ENCODE data around the gene BTBD2. TPM values are rescaled to one million over a fixed set of nuclear protein-coding genes. Genes with fewer than 3 reads are reported as not detected.
"Not testable (repeated sequence)": the region's sequence is repeated elsewhere in the genome, so short reads cannot be mapped to it uniquely, and the experiment has no call there.

BTBD2 gene
- total RNA-seq, 1 donor from 2014 or later: 65.9 TPM

- Mint-ChIP-seq H3K9me3 (ENCODE audit: low read depth) (peaks cover 4% of the 10 kb centered on the region), H3K27me3 (ENCODE audit: low read depth) (no peaks in the 10 kb centered on the region), H3K4me3 (ENCODE audit: unreplicated experiment) (no peak overlapping the region), H3K4me1 (ENCODE audit: low read depth) (peaks cover 1% of the 10 kb centered on the region), H3K27ac (ENCODE audit: unreplicated experiment) (no peak overlapping the region), H3K36me3 (ENCODE audit: low read depth) (peaks cover 8% of the 10 kb centered on the region)
- no peak for DNase-seq (ENCODE audit: low spot score)
- no peak for TF ChIP-seq CTCF (IDR thresholded peaks at IDR 0.05)
Observed at GRCh38 chr19:2037651-2038255, 22.2 kb upstream of the BTBD2 start.

GRCh38 chr19:2036424-2036823, 20.9 kb upstream of the BTBD2 start:
- Mint-ChIP-seq H3K4me3 (ENCODE audit: unreplicated experiment) (no peak overlapping the region), H3K36me3 (ENCODE audit: low read depth) (peaks cover 8% of the 10 kb centered on the region), H3K4me1 (ENCODE audit: low read depth) (peaks cover 13% of the 10 kb centered on the region), H3K27ac (ENCODE audit: unreplicated experiment) (no peak overlapping the region), H3K27me3 (ENCODE audit: low read depth) (no peaks in the 10 kb centered on the region), H3K9me3 (ENCODE audit: low read depth) (peaks cover 4% of the 10 kb centered on the region)
- no peak for DNase-seq (ENCODE audit: low spot score)
- TF ChIP-seq CTCF (IDR thresholded peaks at IDR 0.05): no peak

- Mint-ChIP-seq H3K36me3 (ENCODE audit: low read depth) (peaks cover 6% of the 10 kb centered on the region), H3K27me3 (ENCODE audit: low read depth) (no peaks in the 10 kb centered on the region), H3K4me1 (ENCODE audit: low read depth) (peaks cover 13% of the 10 kb centered on the region), H3K27ac (ENCODE audit: unreplicated experiment) (no peak overlapping the region), H3K4me3 (ENCODE audit: unreplicated experiment) (no peak overlapping the region), H3K9me3 (ENCODE audit: low read depth) (peaks cover 4% of the 10 kb centered on the region)
- TF ChIP-seq CTCF (IDR thresholded peaks at IDR 0.05): no peak
- DNase-seq (ENCODE audit: low spot score): peak; percentile 80
Observed at GRCh38 chr19:2035590-2035991, 20.1 kb upstream of the BTBD2 start.

- no peak for DNase-seq (ENCODE audit: low spot score)
- H3K36me3 Mint-ChIP-seq (ENCODE audit: low read depth): peaks cover 4% of the 10 kb centered on the region
- no peak for TF ChIP-seq CTCF (IDR thresholded peaks at IDR 0.05)
- no peaks in the 10 kb centered on the region for H3K27me3 Mint-ChIP-seq (ENCODE audit: low read depth)
- H3K4me3 Mint-ChIP-seq (ENCODE audit: unreplicated experiment): no peak overlapping the region
- no peak overlapping the region for H3K27ac Mint-ChIP-seq (ENCODE audit: unreplicated experiment)
- peaks cover 4% of the 10 kb centered on the region for H3K9me3 Mint-ChIP-seq (ENCODE audit: low read depth)
- peaks cover 13% of the 10 kb centered on the region for H3K4me1 Mint-ChIP-seq (ENCODE audit: low read depth)
Observed at GRCh38 chr19:2034729-2035589, 19.4 kb upstream of the BTBD2 start.

- H3K4me3 Mint-ChIP-seq (ENCODE audit: unreplicated experiment); H3K36me3 Mint-ChIP-seq (ENCODE audit: low read depth); H3K27me3 Mint-ChIP-seq (ENCODE audit: low read depth); DNase-seq (ENCODE audit: low spot score); H3K9me3 Mint-ChIP-seq (ENCODE audit: low read depth); H3K27ac Mint-ChIP-seq (ENCODE audit: unreplicated experiment): not testable (repeated sequence)
- H3K4me1 Mint-ChIP-seq (ENCODE audit: low read depth): peaks cover 13% of the 10 kb centered on the region
Observed at GRCh38 chr19:2034253-2034652, 18.7 kb upstream of the BTBD2 start.
